K562 (cell line): Measurements from ENCODE around the gene RELA. TPM values are rescaled to one million over a fixed set of nuclear protein-coding genes. Genes with fewer than 3 reads are reported as not detected.

Source experiments
- EP300 ChIP-seq: IDR thresholded peaks from 2 replicates; pipeline ENCODE4 v1.6.1; 2012; ENCODE audit warnings: low read length, improper control_type of control experiment
- RBFOX2 ChIP-seq: fragments of 200-400 bp; formaldehyde crosslinking; IDR thresholded peaks from 2 replicates; pipeline ENCODE4 v1.6.1; 2017; ENCODE audit warnings: low read depth, mild to moderate bottlenecking, low read length, moderate library complexity
- RBM22 ChIP-seq: fragments of 200-400 bp; formaldehyde crosslinking; IDR thresholded peaks from 2 replicates; pipeline ENCODE4 v1.6.1; 2018; ENCODE audit warnings: low read length, low read depth; ENCODE audit not compliant: poor library complexity, severe bottlenecking
- TAL1 ChIP-seq: fragments of 450-650 bp; IDR thresholded peaks from 2 replicates; pipeline ENCODE4 v1.6.1; 2016; ENCODE audit warnings: mild to moderate bottlenecking
- TEAD1 ChIP-seq, 2 experiments: fragments of 450-650 bp in 1 of 2; sonication (generic) in 1 of 2; formaldehyde crosslinking; IDR thresholded peaks; 2 replicates each; pipeline versions ENCODE4 v1.4.0 to v1.8.0; 2020 to 2022; ENCODE audit warnings: mild to moderate bottlenecking in 2 of 2, missing genetic modification reagents in 1 of 2
- ZNF146 ChIP-seq: IDR thresholded peaks from one replicate; pipeline ENCODE4 v1.6.1; 2018; ENCODE audit warnings: missing compliant biosample characterization; ENCODE audit not compliant: unreplicated experiment
- ZNF217 ChIP-seq: sonication (generic); formaldehyde crosslinking; IDR thresholded peaks from 2 replicates; pipeline ENCODE4 v1.8.0; 2022; ENCODE audit warnings: mild to moderate bottlenecking, missing genetic modification reagents
- ZNF354B ChIP-seq: fragments of 250-450 bp; sonication (Bioruptor Pico); IDR thresholded peaks from 2 replicates; pipeline ENCODE4 v1.4.0; 2020
- ZNF431 ChIP-seq: sonication (generic); formaldehyde crosslinking; IDR thresholded peaks from 2 replicates; pipeline ENCODE4 v1.8.0; 2022; ENCODE audit warnings: mild to moderate bottlenecking, missing genetic modification reagents
- ZNF695 ChIP-seq: fragments of 450-650 bp; formaldehyde crosslinking; IDR thresholded peaks from 2 replicates; pipeline ENCODE4 v1.4.0; 2020; ENCODE audit warnings: mild to moderate bottlenecking, moderate library complexity
- polyA plus RNA-seq, 8 experiments: library from polyadenylated mRNA; depleted of rRNA in 4 of 8; stranded (reverse) in 5 of 8; unstranded in 3 of 8; fragments of >200 nt; fragmentation: Nextera tagmentation in 2 of 8; fragmentation: Illumina TruSeq in 1 of 8; extraction: Ambion mirVana in 2 of 8; extraction: Trizol in 1 of 8; gene quantifications; 2 replicates each; pipeline versions ENCODE4 v1.2.1 to v1.2.3, GENCODE V29; 2011 to 2014; ENCODE audit warnings: inconsistent platforms in 1 of 8, missing spikeins in 1 of 8
- total RNA-seq, 7 experiments: library from RNA; depleted of rRNA in 6 of 7; stranded (reverse); fragments of >200 nt in 6 of 7; fragmentation: Illumina TruSeq in 2 of 7; extraction: Trizol in 2 of 7; gene quantifications; 2 replicates each; pipeline versions ENCODE4 v1.2.1 to v1.2.3, GENCODE V29; 2011 to 2021; ENCODE audit warnings: low replicate concordance in 1 of 7
- TF ChIP-seq, protein P1 (sequence below): fragments of 250-450 bp; sonication (Bioruptor Pico); IDR thresholded peaks from 2 replicates; pipeline ENCODE4 v1.4.0; 2020; ENCODE audit warnings: mild to moderate bottlenecking
- TF ChIP-seq, protein P2 (sequence below), 2 experiments: fragments of 450-650 bp in 1 of 2; sonication (generic) in 1 of 2; formaldehyde crosslinking; conservative IDR thresholded peaks; 2 replicates each; pipeline versions ENCODE4 v1.4.0 to v1.8.1; 2020 to 2022; ENCODE audit warnings: mild to moderate bottlenecking in 1 of 2, missing genetic modification reagents in 1 of 2
- TF ChIP-seq, protein P3 (sequence below), 2 experiments: fragments of 450-650 bp; formaldehyde crosslinking in 1 of 2; IDR thresholded peaks; 2 replicates each; pipeline versions ENCODE4 v1.4.0 to v1.6.1; 2014 to 2020; ENCODE audit warnings: mild to moderate bottlenecking in 2 of 2, borderline replicate concordance in 1 of 2, low read depth in 1 of 2
- TF ChIP-seq, protein P4 (sequence below): sonication (generic); formaldehyde crosslinking; IDR thresholded peaks from 2 replicates; pipeline ENCODE4 v1.8.1; 2023; ENCODE audit warnings: mild to moderate bottlenecking, missing genetic modification reagents

RELA gene
- total and polyA plus RNA-seq, 9 of the 15 experiments (the other 6 are each of a cell fraction or from before 2014, with no cell fraction given): 6.0 to 67.4 (median 20.6) TPM

DNA sequence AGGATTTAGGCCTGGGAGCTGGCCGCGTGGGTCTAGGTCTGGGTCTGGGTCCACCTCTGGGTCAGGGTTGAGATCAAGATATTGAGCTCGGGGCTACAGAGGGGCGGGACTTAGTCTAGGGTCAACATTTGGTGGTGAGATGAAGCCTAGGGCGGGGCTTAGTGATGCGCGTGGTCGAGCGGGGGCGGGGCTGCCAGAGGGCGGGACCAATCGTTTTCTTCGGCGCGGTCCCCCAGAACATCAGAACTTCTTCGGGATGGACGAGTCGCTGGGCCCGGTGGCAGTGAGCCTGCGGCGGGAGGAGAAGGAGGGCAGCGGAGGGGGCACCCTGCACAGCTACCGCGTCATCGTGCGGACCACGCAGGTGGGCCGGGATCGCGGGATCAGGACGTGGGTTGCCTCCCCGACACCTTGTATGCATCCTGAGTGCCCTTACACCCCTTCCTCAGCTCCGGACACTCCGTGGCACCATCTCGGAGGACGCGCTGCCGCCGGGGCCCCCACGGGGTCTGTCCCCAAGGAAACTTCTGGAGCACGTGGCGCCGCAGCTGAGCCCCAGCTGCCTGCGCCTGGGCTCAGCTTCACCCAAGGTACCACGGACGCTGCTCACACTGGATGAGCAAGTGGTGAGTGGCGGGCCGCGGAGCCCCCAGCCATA is 20.6 kb downstream of the RELA start (continued):
- TF ChIP-seq, protein P1, sequence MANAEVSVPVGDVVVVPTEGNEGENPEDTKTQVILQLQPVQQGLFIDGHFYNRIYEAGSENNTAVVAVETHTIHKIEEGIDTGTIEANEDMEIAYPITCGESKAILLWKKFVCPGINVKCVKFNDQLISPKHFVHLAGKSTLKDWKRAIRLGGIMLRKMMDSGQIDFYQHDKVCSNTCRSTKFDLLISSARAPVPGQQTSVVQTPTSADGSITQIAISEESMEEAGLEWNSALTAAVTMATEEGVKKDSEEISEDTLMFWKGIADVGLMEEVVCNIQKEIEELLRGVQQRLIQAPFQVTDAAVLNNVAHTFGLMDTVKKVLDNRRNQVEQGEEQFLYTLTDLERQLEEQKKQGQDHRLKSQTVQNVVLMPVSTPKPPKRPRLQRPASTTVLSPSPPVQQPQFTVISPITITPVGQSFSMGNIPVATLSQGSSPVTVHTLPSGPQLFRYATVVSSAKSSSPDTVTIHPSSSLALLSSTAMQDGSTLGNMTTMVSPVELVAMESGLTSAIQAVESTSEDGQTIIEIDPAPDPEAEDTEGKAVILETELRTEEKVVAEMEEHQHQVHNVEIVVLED (CRISPR knock-in tag): no peak
- no peak for TF ChIP-seq ZNF146 (CRISPR knock-in tag)
- no peak for TF ChIP-seq ZNF431
- TF ChIP-seq, protein P2, sequence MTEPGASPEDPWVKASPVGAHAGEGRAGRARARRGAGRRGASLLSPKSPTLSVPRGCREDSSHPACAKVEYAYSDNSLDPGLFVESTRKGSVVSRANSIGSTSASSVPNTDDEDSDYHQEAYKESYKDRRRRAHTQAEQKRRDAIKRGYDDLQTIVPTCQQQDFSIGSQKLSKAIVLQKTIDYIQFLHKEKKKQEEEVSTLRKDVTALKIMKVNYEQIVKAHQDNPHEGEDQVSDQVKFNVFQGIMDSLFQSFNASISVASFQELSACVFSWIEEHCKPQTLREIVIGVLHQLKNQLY (CRISPR knock-in tag; conservative IDR thresholded peaks at IDR 0.05): no peak
- TF ChIP-seq RBFOX2: peak; percentile 53
- TF ChIP-seq TAL1: no peak
- TF ChIP-seq, protein P3, sequence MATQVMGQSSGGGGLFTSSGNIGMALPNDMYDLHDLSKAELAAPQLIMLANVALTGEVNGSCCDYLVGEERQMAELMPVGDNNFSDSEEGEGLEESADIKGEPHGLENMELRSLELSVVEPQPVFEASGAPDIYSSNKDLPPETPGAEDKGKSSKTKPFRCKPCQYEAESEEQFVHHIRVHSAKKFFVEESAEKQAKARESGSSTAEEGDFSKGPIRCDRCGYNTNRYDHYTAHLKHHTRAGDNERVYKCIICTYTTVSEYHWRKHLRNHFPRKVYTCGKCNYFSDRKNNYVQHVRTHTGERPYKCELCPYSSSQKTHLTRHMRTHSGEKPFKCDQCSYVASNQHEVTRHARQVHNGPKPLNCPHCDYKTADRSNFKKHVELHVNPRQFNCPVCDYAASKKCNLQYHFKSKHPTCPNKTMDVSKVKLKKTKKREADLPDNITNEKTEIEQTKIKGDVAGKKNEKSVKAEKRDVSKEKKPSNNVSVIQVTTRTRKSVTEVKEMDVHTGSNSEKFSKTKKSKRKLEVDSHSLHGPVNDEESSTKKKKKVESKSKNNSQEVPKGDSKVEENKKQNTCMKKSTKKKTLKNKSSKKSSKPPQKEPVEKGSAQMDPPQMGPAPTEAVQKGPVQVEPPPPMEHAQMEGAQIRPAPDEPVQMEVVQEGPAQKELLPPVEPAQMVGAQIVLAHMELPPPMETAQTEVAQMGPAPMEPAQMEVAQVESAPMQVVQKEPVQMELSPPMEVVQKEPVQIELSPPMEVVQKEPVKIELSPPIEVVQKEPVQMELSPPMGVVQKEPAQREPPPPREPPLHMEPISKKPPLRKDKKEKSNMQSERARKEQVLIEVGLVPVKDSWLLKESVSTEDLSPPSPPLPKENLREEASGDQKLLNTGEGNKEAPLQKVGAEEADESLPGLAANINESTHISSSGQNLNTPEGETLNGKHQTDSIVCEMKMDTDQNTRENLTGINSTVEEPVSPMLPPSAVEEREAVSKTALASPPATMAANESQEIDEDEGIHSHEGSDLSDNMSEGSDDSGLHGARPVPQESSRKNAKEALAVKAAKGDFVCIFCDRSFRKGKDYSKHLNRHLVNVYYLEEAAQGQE (IDR thresholded peaks at IDR 0.05; ENCODE audit: borderline replicate concordance): no peak
- TF ChIP-seq, protein P3 (CRISPR knock-in tag; IDR thresholded peaks at IDR 0.05; ENCODE audit: low read depth): no peak
- no peak for TF ChIP-seq ZNF217
- no peak for TF ChIP-seq TEAD1 (CRISPR knock-in tag; IDR thresholded peaks at IDR 0.05)
- TF ChIP-seq, protein P4, sequence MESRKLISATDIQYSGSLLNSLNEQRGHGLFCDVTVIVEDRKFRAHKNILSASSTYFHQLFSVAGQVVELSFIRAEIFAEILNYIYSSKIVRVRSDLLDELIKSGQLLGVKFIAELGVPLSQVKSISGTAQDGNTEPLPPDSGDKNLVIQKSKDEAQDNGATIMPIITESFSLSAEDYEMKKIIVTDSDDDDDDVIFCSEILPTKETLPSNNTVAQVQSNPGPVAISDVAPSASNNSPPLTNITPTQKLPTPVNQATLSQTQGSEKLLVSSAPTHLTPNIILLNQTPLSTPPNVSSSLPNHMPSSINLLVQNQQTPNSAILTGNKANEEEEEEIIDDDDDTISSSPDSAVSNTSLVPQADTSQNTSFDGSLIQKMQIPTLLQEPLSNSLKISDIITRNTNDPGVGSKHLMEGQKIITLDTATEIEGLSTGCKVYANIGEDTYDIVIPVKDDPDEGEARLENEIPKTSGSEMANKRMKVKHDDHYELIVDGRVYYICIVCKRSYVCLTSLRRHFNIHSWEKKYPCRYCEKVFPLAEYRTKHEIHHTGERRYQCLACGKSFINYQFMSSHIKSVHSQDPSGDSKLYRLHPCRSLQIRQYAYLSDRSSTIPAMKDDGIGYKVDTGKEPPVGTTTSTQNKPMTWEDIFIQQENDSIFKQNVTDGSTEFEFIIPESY (CRISPR knock-in tag): peak; percentile 77; the same call in 1 of the 2 replicates
- no peak for TF ChIP-seq RBM22
- no peak for TF ChIP-seq EP300
- TF ChIP-seq ZNF695 (CRISPR knock-in tag): no peak
- TF ChIP-seq ZNF354B (CRISPR knock-in tag): no peak
